Osteoblast (primary cell): ENCODE results near the gene ANKUB1. TPM values are rescaled to one million over a fixed set of nuclear protein-coding genes. Genes with fewer than 3 reads are reported as not detected.

Experiments used
- DNase-seq: peaks from one replicate; pipeline ENCODE4 v3.0.0; 2011; ENCODE audit warnings: low spot score, mixed read lengths; ENCODE audit not compliant: insufficient read length; ENCODE audit errors: missing footprints
- H2AFZ ChIP-seq: 2 replicates; pipeline ENCODE4 v1.6.0; 2011; ENCODE audit warnings: mild to moderate bottlenecking, low read length
- H3K27ac ChIP-seq: 2 replicates; pipeline ENCODE4 v1.5.1; 2011; ENCODE audit warnings: mild to moderate bottlenecking, low read depth, low read length, moderate library complexity
- H3K27me3 ChIP-seq: 2 replicates; pipeline ENCODE4 v1.6.0; 2012; ENCODE audit warnings: mild to moderate bottlenecking, control low read depth, inconsistent platforms, low read length, moderate library complexity; ENCODE audit not compliant: insufficient read depth
- H3K36me3 ChIP-seq: 2 replicates; pipeline ENCODE4 v1.5.1; 2011; ENCODE audit warnings: mild to moderate bottlenecking, low read length, control low read depth, moderate library complexity; ENCODE audit not compliant: insufficient read depth
- H3K4me1 ChIP-seq: 2 replicates; pipeline ENCODE4 v1.5.1; 2011; ENCODE audit warnings: mild to moderate bottlenecking, low read length, control low read depth, moderate library complexity; ENCODE audit not compliant: insufficient read depth
- H3K4me2 ChIP-seq: 2 replicates; pipeline ENCODE4 v1.6.0; 2011; ENCODE audit warnings: mild to moderate bottlenecking, low read length; ENCODE audit not compliant: insufficient read depth
- H3K4me3 ChIP-seq: fragments of 200-600 bp; sonication (generic); 3 replicates; pipeline ENCODE4 v1.5.1; 2012; ENCODE audit warnings: mild to moderate bottlenecking, low read length, inconsistent platforms; ENCODE audit not compliant: insufficient read depth
- H3K79me2 ChIP-seq: 2 replicates; pipeline ENCODE4 v1.6.0; 2012; ENCODE audit warnings: mild to moderate bottlenecking, low read length, control low read depth, inconsistent platforms; ENCODE audit not compliant: insufficient read depth
- H3K9me3 ChIP-seq: 2 replicates; pipeline ENCODE4 v1.5.1; 2011; ENCODE audit warnings: low read depth, low read length, control low read depth
- H4K20me1 ChIP-seq: 2 replicates; pipeline ENCODE4 v1.6.0; 2012; ENCODE audit warnings: mild to moderate bottlenecking, low read length, control low read depth; ENCODE audit not compliant: insufficient read depth
- CTCF ChIP-seq: IDR thresholded peaks from 2 replicates; pipeline ENCODE4 v1.5.1; 2011; ENCODE audit warnings: mild to moderate bottlenecking, low read depth, low read length, moderate library complexity; ENCODE audit errors: extremely low read depth
- total RNA-seq: library from RNA; depleted of rRNA; stranded (reverse); fragments of >200 nt; gene quantifications from 2 replicates; pipeline ENCODE4 v1.2.3, GENCODE V29; 2012

The ANKUB1 gene
- total RNA-seq, 1 donor: under 0.01 TPM

GRCh38 chr3:149816986-149817385, 24.6 kb upstream of the ANKUB1 start:
- Histone ChIP-seq H3K27me3 (no peaks in the 10 kb centered on the region), H4K20me1 (peaks cover 56% of the 10 kb centered on the region), H2AFZ (no peak overlapping the region), H3K36me3 (no peaks in the 10 kb centered on the region), H3K27ac (no peak overlapping the region), H3K4me1 (peaks cover 24% of the 10 kb centered on the region), H3K9me3 (no peaks in the 10 kb centered on the region), H3K4me2 (no peak overlapping the region), H3K4me3 (no peak overlapping the region), H3K79me2 (peaks cover 76% of the 10 kb centered on the region)
- TF ChIP-seq CTCF: no peak
- no peak for DNase-seq

- DNase-seq: no peak
- TF ChIP-seq CTCF: no peak
- Histone ChIP-seq H3K4me3 (no peak overlapping the region), H3K4me2 (no peak overlapping the region), H3K9me3 (no peaks in the 10 kb centered on the region), H3K79me2 (peaks cover 70% of the 10 kb centered on the region), H3K4me1 (peaks cover 24% of the 10 kb centered on the region), H2AFZ (no peak overlapping the region), H4K20me1 (peaks cover 56% of the 10 kb centered on the region), H3K27ac (no peak overlapping the region), H3K27me3 (no peaks in the 10 kb centered on the region), H3K36me3 (no peaks in the 10 kb centered on the region)
Measured at GRCh38 chr3:149816311-149816710, 24.0 kb upstream of the ANKUB1 start.

- Histone ChIP-seq H2AFZ (no peak overlapping the region), H3K79me2 (peaks cover 64% of the 10 kb centered on the region)
- TF ChIP-seq CTCF: no peak
Measured at GRCh38 chr3:149815728-149816127, 23.4 kb upstream of the ANKUB1 start.

GRCh38 chr3:149815321-149815720, 23.0 kb upstream of the ANKUB1 start:
- Histone ChIP-seq H3K79me2 (peaks cover 60% of the 10 kb centered on the region), H3K27ac (no peak overlapping the region), H3K4me2 (no peak overlapping the region), H3K36me3 (no peaks in the 10 kb centered on the region), H3K9me3 (no peaks in the 10 kb centered on the region), H3K27me3 (no peaks in the 10 kb centered on the region), H3K4me3 (no peak overlapping the region), H2AFZ (no peak overlapping the region), H4K20me1 (peaks cover 50% of the 10 kb centered on the region), H3K4me1 (peaks cover 24% of the 10 kb centered on the region)
- DNase-seq: no peak
- TF ChIP-seq CTCF: no peak

More at GRCh38 chr3:149815728-149816127, 23.4 kb upstream of the ANKUB1 start:
- Histone ChIP-seq H3K9me3 (no peaks in the 10 kb centered on the region), H4K20me1 (peaks cover 54% of the 10 kb centered on the region), H3K4me2 (no peak overlapping the region), H3K27ac (no peak overlapping the region), H3K27me3 (no peaks in the 10 kb centered on the region), H3K4me3 (no peak overlapping the region), H3K36me3 (no peaks in the 10 kb centered on the region), H3K4me1 (peaks cover 24% of the 10 kb centered on the region)
- no peak for DNase-seq
